NCI-H446 (cell line): ENCODE data around the gene TMEM238L.

Source experiments
- DNase-seq, 2 experiments: peaks; one replicate each; lab custom pipeline; 2025; lab: John Stamatoyannopoulos, UW

The TMEM238L gene

GRCh38 chr17:10773391-10773790, 30.5 kb downstream of the TMEM238L start:
- no peak for DNase-seq

DNA sequence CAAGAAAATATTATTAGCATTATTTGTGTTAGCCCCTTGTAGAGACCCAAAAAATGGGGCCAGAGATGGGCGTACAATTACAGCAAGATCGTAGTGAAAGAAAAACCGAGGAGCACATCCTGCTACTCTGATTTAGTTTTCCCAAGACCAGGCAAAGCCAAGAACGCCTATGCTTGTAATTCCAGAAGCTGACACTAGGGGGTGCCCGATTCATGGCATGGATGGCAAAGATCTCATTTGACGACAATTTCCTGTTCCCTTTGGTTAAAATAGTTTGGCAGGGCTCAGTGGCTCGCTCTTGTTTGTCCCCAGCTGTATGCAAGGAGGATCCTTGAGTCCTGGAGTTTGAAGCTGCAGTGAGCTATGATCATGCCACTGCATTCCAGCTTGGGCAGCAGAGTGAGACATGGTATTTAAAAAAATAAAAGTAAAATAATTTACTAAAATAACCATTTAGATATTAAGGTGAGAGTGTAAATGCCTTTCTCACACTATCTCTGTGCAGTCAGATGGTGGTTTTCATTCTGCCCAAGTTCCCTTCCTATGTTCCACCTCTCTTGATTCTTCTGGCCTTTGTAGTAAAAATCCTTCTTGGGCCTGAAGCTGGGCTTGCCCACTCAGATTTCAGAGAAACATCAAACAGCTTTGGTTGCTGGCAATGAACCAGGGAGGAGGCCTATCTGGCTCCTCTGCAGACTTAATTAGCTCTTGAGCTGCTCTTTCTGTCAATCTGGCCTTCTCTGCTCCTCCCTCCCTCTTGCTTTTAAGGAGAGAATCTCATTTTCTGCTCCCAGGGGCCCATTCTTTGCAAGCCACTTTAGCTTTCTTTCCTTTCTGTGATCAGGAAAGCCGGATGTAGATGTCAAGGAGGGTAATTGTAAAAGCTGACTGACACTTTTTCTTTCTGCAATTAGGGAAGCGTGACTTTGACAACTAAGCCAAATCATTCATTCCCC, 31.2 kb downstream of the TMEM238L start:
- peak in 1 of 2 experiments; percentile 23 for DNase-seq

DNA sequence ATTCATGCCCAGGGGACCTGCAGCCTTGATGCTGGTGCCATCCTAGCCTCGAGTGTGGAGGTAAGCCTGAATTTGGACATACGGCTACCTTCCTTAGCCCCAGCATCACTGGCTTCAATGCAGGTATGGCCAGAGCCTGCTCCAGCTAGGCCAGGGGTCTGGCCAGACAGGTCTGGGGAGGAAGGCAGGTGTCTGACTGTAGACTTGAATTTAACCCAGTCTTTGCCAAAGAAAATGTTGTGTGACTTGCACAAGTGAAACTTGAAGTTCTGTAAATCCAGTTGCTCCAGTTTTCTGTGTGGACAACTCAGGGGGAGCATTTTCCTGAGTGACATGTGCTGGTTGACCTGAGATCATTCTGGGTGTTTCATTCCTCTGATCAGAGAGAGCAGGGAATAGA, 32.8 kb downstream of the TMEM238L start:
- DNase-seq: no peak

- DNase-seq: no peak
Measured at GRCh38 chr17:10769840-10770239, 34.1 kb downstream of the TMEM238L start.

DNA sequence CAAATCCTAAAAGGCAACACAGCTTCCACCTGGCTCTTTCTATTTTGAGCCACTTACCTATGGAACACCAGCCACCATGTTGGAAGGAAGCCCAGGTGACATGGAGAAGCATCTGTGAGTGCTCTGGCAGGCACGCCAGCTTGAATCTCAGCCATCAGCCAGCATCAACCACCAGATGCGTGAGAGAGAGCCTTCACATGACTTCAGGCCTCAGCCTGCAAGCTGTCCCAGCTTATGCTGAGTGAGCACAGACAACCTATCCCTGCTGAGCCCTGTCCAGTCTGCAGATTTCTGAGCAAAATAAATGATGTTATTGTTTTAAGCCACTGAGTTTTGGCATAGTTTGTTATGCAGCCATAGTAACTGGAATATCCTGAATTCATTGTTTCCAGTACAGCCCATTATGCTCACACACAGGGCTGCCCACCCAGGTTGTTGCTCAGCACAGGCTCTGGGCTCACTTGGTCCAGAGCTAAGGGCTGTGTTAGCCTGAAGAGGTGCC, 35.1 kb downstream of the TMEM238L start:
- DNase-seq: no peak

DNA sequence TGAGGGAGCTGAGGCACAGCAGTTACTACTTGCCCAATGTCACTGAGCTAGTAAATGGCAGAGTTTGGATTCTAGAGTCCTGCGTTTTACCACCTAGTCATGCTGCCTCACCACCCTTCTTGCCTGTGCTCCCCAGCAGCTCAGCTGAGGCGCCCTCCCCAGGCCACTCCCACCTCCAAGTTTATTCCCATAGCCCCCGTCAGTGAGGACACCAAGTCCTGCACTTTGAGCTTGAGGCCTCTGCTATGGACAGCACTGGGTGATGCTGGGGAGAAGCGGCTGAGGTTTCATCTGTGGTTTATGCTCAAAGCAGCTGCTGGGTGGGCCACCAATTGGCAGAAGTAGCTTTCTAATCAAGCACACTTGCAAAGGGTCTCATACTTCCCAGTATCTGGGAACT, 36.7 kb downstream of the TMEM238L start:
- no peak for DNase-seq

GRCh38 chr17:10762037-10762436, 41.9 kb downstream of the TMEM238L start:
- DNase-seq: no peak

DNA sequence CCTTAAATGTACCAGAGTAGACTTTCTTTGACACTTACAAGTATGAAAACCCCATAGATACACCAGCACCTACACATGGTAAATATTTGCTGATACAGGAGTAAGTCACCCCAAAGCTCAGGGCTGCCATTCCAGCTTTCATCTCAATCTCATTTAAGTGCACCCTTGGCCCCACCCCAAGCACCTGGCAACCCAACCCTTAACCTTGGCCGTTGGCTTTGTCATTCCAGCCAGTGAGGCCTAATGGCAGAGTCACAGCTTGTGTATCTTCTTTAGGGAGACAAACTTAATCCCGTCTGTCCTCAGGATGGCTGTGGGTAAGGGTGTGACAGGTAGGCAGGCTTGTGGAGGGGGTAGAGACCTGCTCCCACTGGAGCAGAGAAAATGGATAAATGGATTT, 42.6 kb downstream of the TMEM238L start:
- DNase-seq: no peak

- no peak for DNase-seq
Measured at GRCh38 chr17:10758062-10758461, 45.8 kb downstream of the TMEM238L start.

- DNase-seq: no peak
Measured at GRCh38 chr17:10757647-10758046, 46.3 kb downstream of the TMEM238L start.

- DNase-seq: no peak
Measured at GRCh38 chr17:10757067-10757466, 46.8 kb downstream of the TMEM238L start.

- DNase-seq: no peak
Measured at GRCh38 chr17:10756619-10757018, 47.3 kb downstream of the TMEM238L start.

DNA sequence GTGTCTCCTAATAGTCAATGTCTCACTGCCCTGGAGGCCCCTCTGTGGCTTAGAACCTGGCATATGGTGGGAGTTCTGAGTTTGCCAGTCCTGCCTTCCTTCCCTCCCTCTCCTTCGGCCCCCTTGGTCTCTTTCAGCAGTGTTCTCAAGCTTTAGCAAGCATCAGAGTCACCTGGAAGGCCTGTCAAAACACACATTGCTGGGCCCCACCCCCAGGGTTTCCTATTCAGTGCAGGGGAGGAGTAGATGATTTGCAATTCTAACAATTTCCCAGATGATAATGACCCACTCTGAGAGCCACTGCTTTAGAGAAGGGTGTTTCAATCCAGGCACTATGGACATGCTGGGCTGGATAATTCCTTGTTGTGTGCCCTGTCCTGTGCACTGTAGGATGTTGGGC, 47.7 kb downstream of the TMEM238L start:
- DNase-seq: no peak

- DNase-seq: no peak
Measured at GRCh38 chr17:10755592-10756127, 48.2 kb downstream of the TMEM238L start.

- DNase-seq: no peak
Measured at GRCh38 chr17:10754861-10755591, 48.9 kb downstream of the TMEM238L start.

- DNase-seq: no peak
Measured at GRCh38 chr17:10754109-10754508, 49.8 kb downstream of the TMEM238L start.

GRCh38 chr17:10752696-10753095, 51.2 kb downstream of the TMEM238L start:
- DNase-seq: no peak

- DNase-seq: no peak
Measured at GRCh38 chr17:10751563-10751962, 52.3 kb downstream of the TMEM238L start.

GRCh38 chr17:10750210-10750609, 53.7 kb downstream of the TMEM238L start:
- DNase-seq: no peak

DNA sequence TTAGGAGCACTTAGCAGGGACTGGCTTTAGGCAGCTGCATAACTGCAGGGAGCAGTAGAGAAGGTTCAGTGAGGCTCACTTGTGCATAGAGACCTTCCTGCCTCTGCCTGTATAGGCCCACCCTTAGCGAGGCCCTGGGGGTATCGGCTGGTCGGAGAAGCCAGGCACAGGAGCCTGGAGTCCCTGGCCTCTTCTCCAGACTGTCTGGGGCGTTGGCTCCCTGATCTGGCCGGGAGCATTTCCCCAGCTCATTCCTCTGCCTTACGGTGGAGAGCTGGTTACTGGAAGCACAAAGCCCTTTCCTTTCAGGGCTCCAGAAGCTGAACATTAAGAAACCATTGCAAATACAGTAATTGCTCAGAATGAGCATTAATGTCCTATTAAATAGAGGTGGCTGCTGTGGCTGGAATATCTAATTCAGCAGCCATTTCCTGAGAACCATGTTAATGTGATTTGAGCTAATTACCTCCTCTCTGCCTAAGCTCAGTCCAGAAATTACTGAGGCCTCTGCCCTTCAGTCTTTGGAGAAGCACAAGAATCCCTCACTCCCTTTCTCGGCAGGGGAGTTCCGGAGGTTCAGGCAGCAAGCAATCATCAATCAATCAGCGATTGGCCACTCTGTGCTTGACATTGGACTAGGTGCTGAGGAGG, 55.2 kb downstream of the TMEM238L start:
- DNase-seq: no peak

DNA sequence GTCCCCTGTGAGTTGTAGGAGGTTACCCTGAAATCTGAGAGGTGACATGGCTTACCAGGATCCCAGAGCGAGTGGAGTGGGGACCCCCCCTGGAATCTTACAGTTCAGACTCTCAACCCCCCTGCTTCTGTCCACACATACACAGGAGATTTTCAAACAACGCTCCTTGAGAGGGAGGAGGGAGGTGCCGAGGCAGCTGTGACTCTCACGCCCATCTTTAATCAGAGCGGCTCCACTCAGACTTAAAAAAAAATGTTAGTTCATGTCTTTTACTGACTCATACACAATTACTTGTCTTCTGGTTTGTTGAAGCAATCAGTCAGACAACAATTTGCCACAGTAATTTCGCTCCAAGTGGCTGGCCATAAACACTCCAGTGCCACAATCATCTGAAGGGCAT, 58.7 kb downstream of the TMEM238L start:
- DNase-seq: no peak
